Spleen (tissue), 11 donors: ENCODE data around the gene RGR. TPM values are rescaled to one million over a fixed set of nuclear protein-coding genes. Genes with fewer than 3 reads are reported as not detected.

ENCODE experiments used
- DNase-seq: peaks from one replicate; pipeline ENCODE4 v3.0.0-alpha.2; 2020
- H3K27ac ChIP-seq, 8 donors: fragments of 200-600 bp; sonication (generic) in 7 of 8; 1 replicate in 4 of 8; 2 replicates in 4 of 8; pipeline versions ENCODE4 v1.5.0 to v1.8.0; 2016 to 2021; ENCODE audit warnings: inconsistent platforms in 4 of 8, mild to moderate bottlenecking in 4 of 8, moderate library complexity in 1 of 8
- H3K27me3 ChIP-seq, 7 donors: fragments of 200-600 bp; sonication (generic) in 6 of 7; replicated peaks in 1 of 7; 1 replicate in 4 of 7; 2 replicates in 3 of 7; pipeline versions ENCODE4 v1.5.0 to v1.8.0; 2016 to 2021; ENCODE audit warnings: inconsistent platforms in 3 of 7, mild to moderate bottlenecking in 1 of 7
- H3K36me3 ChIP-seq, 6 donors: fragments of 200-600 bp; sonication (generic) in 5 of 6; 1 replicate in 4 of 6; 2 replicates in 2 of 6; pipeline versions ENCODE4 v1.5.0 to v1.8.0; 2016 to 2021; ENCODE audit warnings: inconsistent platforms in 2 of 6
- H3K4me1 ChIP-seq, 6 donors: fragments of 200-600 bp; sonication (generic) in 5 of 6; 1 replicate in 3 of 6; 2 replicates in 3 of 6; pipeline versions ENCODE4 v1.5.0 to v1.8.0; 2016 to 2021; ENCODE audit warnings: inconsistent platforms in 3 of 6
- H3K4me3 ChIP-seq, 8 donors: fragments of 200-600 bp; sonication (generic) in 7 of 8; 1 replicate in 4 of 8; 2 replicates in 4 of 8; pipeline versions ENCODE4 v1.5.0 to v1.8.0; 2016 to 2021; ENCODE audit warnings: inconsistent platforms in 4 of 8, mild to moderate bottlenecking in 4 of 8, moderate library complexity in 2 of 8
- H3K9me3 ChIP-seq, 8 donors: fragments of 200-600 bp; sonication (generic) in 7 of 8; 1 replicate in 4 of 8; 2 replicates in 4 of 8; pipeline versions ENCODE4 v1.5.0 to v1.8.0; 2016 to 2021; ENCODE audit warnings: inconsistent platforms in 4 of 8
- CTCF ChIP-seq, 11 experiments: fragments of 200-600 bp in 7 of 11; fragments of 450-650 bp in 4 of 11; sonication (generic) in 4 of 11; IDR thresholded peaks in 8 of 11; conservative IDR thresholded peaks in 3 of 11; 1 replicate in 7 of 11; 2 replicates in 4 of 11; pipeline versions ENCODE4 v1.4.0 to v1.8.0; 2016 to 2021; ENCODE audit warnings: antibody characterized with exemption in 11 of 11, inconsistent platforms in 4 of 11, mild to moderate bottlenecking in 1 of 11
- POLR2A ChIP-seq, 3 donors: fragments of 450-650 bp; IDR thresholded peaks; one replicate each; pipeline ENCODE4 v1.5.1; 2017; ENCODE audit warnings: antibody characterized with exemption in 3 of 3, mild to moderate bottlenecking in 1 of 3
- POLR2AphosphoS5 ChIP-seq, 3 donors: sonication (generic); formaldehyde crosslinking; IDR thresholded peaks; one replicate each; pipeline ENCODE4 v1.5.1; 2017; ENCODE audit warnings: antibody characterized with exemption in 3 of 3
- WGBS, 5 donors: extraction: QIAGEN DNeasy Blood & Tissue Kit in 3 of 5; methylation state at CpG; one replicate each; pipeline versions ENCODE4 v1.1.5 to v1.1.7; 2013 to 2018; 5-methylcytosine and 5-hydroxymethylcytosine counted together
- intact Hi-C: fragments of 100-400 bp; cut with DNase I; formaldehyde crosslinking; loops from one replicate; pipeline ENCODE4 v1.15.0; 2023; ENCODE audit warnings: low total_unique reads
- polyA plus RNA-seq, 3 donors: library from polyadenylated mRNA; stranded (reverse); fragments of 200-250 nt; gene quantifications; one replicate each; pipeline ENCODE4 v1.2.1, GENCODE V29; 2013
- total RNA-seq, 7 donors: library from RNA; depleted of rRNA in 3 of 7; stranded (reverse); fragments of >200 nt in 3 of 7; fragmentation: NEBNext Ultra II Directional in 4 of 7; extraction: Animal tissue kit (Norgen Biotek cat#: 25700) in 4 of 7; gene quantifications; one replicate each; pipeline versions ENCODE4 v1.1.0 to v1.2.1, GENCODE V29; 2016 to 2021
- donor health status: healthy with polysubstance abuse.
- donor health status: DM: no; HTN: no; CAD: no; lungs with moderate emphysema.
- donor health status: DM: no; HTN: no; CAD: no.
- donor health status: Bipolar disorder and iron deficiency.
- donor health status: healthy.
- donor health status: DM: no; HTN: no; CAD: no.
- donor health status: DM: yes; HTN: yes; CAD: no.

The RGR gene
- total and polyA plus RNA-seq, 10 donors: not detected

DNA sequence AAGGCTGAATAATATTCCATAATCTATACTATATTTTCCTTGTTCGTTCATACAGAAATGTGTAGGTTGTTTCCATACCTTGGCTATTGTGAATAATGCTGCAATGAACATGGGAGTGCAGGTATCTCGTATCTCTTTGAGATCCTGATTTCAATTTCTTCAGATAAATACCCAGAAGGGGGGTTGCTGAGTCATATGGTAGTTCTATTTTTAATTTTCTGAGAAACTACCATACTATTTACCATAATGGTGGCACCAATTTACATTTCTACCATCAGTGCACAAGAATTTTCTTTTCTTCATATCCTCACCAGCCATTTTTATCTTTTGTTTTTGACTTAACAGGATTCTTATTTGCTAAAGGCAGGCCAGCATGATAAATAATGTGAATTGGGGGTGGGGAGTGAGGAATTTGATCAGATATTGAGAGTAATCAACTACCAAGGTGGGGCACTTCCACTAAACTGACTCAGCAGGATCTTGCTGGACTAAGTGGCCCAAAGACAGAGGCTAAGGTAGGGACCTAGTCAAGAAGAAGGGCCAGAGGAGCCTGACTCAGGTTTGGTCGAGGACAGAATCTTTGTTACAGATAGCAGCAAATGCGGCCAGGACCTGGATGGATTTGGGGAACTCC is 62.0 kb downstream of the RGR start:
- no peak overlapping the region for H3K27ac ChIP-seq
- no peak overlapping the region for H3K4me3 ChIP-seq
- H3K4me1 ChIP-seq: peaks cover 0 to 15% (median 11%) of the 10 kb centered on the region in 6 donors
- peaks cover 0 to 16% (median 0%) of the 10 kb centered on the region in 7 donors for H3K27me3 ChIP-seq
- TF ChIP-seq POLR2A (IDR thresholded peaks at IDR 0.05): no peak
- TF ChIP-seq POLR2AphosphoS5 (IDR thresholded peaks at IDR 0.05): no peak
- TF ChIP-seq CTCF (IDR thresholded peaks at IDR 0.05 in 8 of 11, conservative IDR thresholded peaks at IDR 0.05 in 3 of 11): no peak
- WGBS, 5 donors: 77 to 92% (median 81%) methylated on average over 4 of the region's 4 CpGs
- intact Hi-C loops: no loop called here
- no peaks in the 10 kb centered on the region for H3K9me3 ChIP-seq
- H3K36me3 ChIP-seq: no peaks in the 10 kb centered on the region
- DNase-seq: no peak

GRCh38 chr10:84308021-84308420 is 63.2 kb downstream of the RGR start:
- Histone ChIP-seq H3K27ac (no peak overlapping the region), H3K36me3 (no peaks in the 10 kb centered on the region), H3K4me1 (peaks cover 0 to 15% (median 11%) of the 10 kb centered on the region in 6 donors), H3K9me3 (no peaks in the 10 kb centered on the region), H3K4me3 (no peak overlapping the region), H3K27me3 (peaks cover 0 to 16% (median 0%) of the 10 kb centered on the region in 7 donors)
- no peak for TF ChIP-seq CTCF (IDR thresholded peaks at IDR 0.05 in 8 of 11, conservative IDR thresholded peaks at IDR 0.05 in 3 of 11)
- TF ChIP-seq POLR2A (IDR thresholded peaks at IDR 0.05): no peak
- TF ChIP-seq POLR2AphosphoS5 (IDR thresholded peaks at IDR 0.05): no peak
- no peak for DNase-seq
- intact Hi-C loops: no loop called here
- WGBS, 5 donors: 56 to 65% (median 58%) methylated on average over 1 of the region's 1 CpG

GRCh38 chr10:84308481-84309304 is 63.8 kb downstream of the RGR start:
- WGBS, 5 donors: 5 to 11% (median 6%) methylated on average over 6 of the region's 6 CpGs
- DNase-seq: no peak
- Histone ChIP-seq H3K27ac (peak overlapping the region in 3 of 8 donors; percentile 24 to 52 (median 31)), H3K9me3 (no peaks in the 10 kb centered on the region), H3K4me1 (peaks cover 0 to 15% (median 11%) of the 10 kb centered on the region in 6 donors), H3K27me3 (peaks cover 0 to 16% (median 0%) of the 10 kb centered on the region in 7 donors), H3K36me3 (no peaks in the 10 kb centered on the region), H3K4me3 (no peak overlapping the region)
- intact Hi-C loops: no loop called here
- no peak for TF ChIP-seq POLR2A (IDR thresholded peaks at IDR 0.05)
- TF ChIP-seq POLR2AphosphoS5 (IDR thresholded peaks at IDR 0.05): no peak
- TF ChIP-seq CTCF (IDR thresholded peaks at IDR 0.05 in 8 of 11, conservative IDR thresholded peaks at IDR 0.05 in 3 of 11): no peak

Other genes starting within 250 kb of the RGR start
- 100 to 1,000 TPM in 5 of 7 donors, 10 to 100 TPM in 2; 95.0 to 152 (median 103) TPM for gene GHITM, start 105.5 kb upstream of the RGR start, total RNA-seq
- gene GHITM, start 105.5 kb upstream of the RGR start, polyA plus RNA-seq: 100 to 1,000 TPM in 1 of 3 donors, 10 to 100 TPM in 2; 69.2 to 117 (median 99.9) TPM
- not detected for gene GPR15LG, start 71.3 kb upstream of the RGR start, total RNA-seq
- under 1 TPM in 1 of 3 donors, not detected in 2; 0.16 TPM for gene GPR15LG, start 71.3 kb upstream of the RGR start, polyA plus RNA-seq
- 10 to 100 TPM in 1 of 7 donors, 1 to 10 TPM in 6; 2.5 to 10.6 (median 7.3) TPM for gene CDHR1, start 50.5 kb upstream of the RGR start, total RNA-seq
- 1 to 10 TPM in 2 of 3 donors, under 1 TPM in 1; 0.53 to 2.2 (median 2.1) TPM for gene CDHR1, start 50.5 kb upstream of the RGR start, polyA plus RNA-seq
- not detected for gene LRIT2, start 19.5 kb upstream of the RGR start, total RNA-seq
- not detected for gene LRIT2, start 19.5 kb upstream of the RGR start, polyA plus RNA-seq
- not detected for gene LRIT1, start 3.5 kb upstream of the RGR start, total RNA-seq
- not detected for gene LRIT1, start 3.5 kb upstream of the RGR start, polyA plus RNA-seq
- gene CCSER2, start 83.5 kb downstream of the RGR start, total RNA-seq: 10 to 100 TPM; 38.9 to 61.4 (median 54.3) TPM
- gene CCSER2, start 83.5 kb downstream of the RGR start, polyA plus RNA-seq: 1 to 10 TPM; 5.3 to 8.1 (median 5.6) TPM